RPMI8226 (cell line): Measurements from ENCODE around the gene GCKR.
"Not testable (repeated sequence)": the region's sequence is repeated elsewhere in the genome, so short reads cannot be mapped to it uniquely, and the experiment has no call there.

Experiments
- DNase-seq: peaks from one replicate; pipeline ENCODE4 v3.0.0-alpha.2; 2015

Gene GCKR

DNA sequence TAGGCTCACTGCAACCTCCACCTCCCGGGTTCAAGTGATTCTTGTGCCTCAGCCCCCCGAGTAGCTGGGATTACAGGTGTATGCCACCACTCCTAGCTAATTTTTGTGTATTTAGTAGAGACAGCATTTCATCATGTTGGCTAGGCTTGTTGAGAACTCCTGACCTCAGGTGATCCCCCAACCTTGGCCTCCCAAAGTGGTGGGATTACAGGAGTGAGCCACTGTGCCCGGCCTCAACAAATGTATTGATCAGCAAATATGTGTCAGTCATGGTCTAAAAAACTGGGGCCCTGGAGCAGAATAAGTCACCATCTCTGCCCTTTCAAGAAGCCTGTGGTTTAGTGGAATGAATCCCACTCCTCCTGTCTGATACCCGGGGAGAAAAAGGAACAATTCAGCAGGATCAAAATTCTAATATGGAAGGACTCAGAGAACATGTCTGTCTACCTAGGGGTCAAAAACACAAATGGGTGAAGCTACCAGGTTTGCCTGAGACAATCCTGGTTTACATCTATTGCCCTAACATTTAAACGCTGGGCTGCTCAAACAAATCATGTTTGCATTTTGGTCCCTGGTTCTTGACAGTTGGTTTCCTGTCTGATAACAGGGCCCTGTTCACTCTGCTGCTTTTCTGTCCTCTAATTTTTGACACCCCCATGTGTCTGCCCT lies 21.6 kb downstream of the GCKR start:
- no peak for DNase-seq

DNA sequence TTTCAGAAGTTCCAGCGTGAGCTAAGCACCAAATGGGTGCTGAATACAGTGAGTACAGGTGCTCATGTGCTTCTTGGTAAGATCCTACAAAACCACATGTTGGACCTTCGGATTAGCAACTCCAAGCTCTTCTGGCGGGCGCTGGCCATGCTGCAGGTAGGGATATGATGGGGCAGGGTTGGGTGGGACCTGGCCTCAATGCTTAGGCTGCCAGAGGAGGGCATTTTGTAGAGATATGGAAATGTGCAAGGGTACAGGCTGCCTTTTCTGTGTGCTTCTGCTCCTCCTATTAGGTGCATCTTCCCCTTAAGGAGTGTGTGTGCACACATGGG lies 22.1 kb downstream of the GCKR start:
- DNase-seq, result no peak

DNA sequence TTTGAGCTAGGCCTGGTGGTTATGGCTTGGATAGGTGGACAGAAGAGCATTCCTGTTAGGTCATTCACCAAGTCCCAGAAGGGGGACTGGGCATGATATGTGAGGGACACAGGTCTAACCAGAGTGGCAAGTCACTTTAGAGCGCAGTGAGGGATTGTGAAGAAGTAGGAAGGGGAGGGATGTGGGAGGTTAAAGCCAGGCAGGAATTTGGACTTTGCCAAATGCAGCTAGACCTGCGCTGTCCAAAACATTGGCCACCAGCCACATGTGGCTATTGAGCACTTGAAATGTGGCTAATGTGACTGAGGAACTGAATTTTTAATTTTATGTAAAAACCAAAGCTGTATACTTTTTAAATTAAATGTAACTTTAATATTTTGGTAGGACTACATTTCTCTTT lies 23.7 kb downstream of the GCKR start:
- DNase-seq, result no peak

DNA sequence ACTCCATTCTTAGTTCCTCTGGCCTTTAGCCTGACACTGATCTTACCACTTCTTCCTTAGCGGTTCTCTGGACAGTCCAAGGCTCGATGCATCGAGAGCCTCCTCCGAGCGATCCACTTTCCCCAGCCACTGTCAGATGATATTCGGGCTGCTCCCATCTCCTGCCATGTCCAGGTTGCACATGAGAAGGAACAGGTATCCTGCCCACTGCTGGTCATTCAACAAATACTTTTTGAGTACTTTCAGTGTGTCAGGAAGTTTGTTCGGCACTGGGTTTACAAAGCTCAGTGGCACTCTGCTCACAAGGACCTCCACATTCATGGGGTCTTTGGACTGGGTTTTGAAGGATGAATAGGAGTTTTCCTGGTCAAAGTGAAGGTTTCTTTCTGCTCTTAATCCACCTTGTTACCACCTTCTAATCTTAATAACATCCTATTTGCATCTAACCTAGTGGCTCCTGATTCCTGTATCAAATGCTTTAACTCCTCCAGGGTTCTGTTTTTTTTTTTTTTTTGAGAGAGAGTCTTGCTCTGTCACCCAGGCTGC lies 25.8 kb downstream of the GCKR start:
- DNase-seq, result no peak

DNA sequence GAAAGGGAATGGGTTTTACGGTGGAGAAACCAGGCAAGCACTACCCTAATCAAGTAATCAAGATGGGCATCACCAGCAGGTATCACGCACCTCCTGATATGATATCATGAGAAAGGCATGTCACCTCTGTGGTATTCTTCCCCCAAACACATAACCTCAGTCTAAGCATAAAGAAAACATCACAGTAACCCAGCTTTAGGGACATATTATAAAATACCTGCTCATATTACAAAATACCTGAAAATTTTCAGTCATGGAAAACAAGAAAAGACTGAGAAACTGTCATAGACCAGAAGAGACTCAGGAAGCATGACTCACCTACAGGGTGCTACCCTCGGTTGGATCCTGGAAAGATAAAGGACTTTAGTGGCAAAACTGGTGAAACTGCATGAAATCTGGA lies 30.5 kb downstream of the GCKR start:
- no peak for DNase-seq

DNA sequence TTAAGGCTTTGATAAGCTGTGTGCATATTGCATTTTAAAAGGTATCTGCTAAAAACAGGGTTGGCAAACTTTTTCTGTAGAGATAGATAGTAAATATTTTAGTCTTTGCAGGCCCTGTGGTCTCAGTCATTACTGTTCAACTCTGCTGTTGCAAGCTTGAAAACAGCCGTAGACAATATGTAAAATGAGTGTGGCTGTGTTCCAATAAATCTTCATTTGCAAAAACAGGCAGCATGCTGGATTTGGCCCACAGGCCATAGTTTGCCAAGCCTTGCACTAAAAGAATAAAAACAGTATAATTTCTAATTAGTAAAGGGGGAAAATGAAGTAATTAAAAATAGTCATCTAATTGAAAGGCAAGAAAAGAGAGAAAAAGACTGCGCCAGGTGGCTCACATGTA lies 35.3 kb downstream of the GCKR start:
- no peak for DNase-seq

DNA sequence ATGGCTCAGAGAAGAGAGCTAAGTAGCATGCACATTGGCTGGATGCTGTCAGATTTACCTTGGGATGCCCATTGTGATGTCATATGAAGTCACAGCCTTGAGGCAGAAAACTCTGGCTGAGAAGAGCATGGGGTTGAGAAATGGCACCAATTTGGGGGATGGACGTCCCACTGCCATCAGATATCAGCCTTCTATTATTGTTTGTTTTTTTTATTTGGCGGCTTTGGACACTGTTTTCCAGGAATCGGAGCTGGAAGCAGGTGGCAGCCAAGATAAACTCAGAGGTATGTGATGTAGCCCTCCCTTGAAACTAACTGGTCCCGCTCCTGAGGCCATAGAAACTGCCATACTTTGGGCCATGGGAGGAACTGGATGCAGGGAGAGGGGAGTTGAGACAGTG lies 40.6 kb downstream of the GCKR start:
- no peak for DNase-seq

DNA sequence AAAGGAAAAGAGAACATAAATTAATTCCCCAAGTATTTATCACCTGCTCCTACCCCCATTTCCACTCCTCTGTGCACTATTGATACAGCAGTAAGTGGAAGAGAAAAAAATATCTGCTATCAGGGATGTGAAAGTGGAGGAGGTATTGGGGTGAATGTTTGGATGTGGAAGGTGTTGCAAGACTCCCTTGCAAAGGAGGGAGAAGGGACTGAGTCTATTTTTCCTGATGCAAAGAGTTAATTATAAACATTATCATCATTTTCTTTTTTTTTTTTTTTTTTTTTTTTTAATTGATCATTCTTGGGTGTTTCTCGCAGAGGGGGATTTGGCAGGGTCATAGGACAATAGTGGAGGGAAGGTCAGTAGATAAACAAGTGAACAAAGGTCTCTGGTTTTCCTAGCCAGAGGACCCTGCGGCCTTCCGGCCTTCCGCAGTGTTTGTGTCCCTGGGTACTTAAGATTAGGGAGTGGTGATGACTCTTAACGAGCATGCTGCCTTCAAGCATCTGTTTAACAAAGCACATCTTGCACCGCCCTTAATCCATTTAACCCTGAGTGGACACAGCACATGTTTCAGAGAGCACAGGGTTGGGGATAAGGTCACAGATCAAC lies 42.3 kb downstream of the GCKR start:
- DNase-seq, result not testable (repeated sequence)

DNA sequence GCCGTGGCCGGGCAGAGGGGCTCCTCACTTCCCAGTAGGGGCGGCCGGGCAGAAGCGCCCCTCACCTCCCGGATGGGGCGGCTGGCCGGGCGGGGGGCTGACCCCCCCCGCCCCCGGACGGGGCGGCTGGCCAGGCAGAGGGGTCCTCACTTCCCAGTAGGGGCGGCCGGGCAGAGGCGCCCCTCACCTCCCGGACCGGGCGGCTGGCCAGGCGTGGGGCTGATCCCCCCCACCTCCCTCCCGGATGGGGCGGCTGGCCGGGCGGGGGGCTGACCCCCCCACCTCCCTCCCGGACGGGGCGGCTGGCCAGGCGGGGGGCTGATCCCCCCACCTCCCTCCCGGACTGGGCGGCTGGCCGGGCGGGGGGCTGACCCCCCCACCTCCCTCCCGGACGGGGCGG lies 43.0 kb downstream of the GCKR start:
- not testable (repeated sequence) for DNase-seq

DNA sequence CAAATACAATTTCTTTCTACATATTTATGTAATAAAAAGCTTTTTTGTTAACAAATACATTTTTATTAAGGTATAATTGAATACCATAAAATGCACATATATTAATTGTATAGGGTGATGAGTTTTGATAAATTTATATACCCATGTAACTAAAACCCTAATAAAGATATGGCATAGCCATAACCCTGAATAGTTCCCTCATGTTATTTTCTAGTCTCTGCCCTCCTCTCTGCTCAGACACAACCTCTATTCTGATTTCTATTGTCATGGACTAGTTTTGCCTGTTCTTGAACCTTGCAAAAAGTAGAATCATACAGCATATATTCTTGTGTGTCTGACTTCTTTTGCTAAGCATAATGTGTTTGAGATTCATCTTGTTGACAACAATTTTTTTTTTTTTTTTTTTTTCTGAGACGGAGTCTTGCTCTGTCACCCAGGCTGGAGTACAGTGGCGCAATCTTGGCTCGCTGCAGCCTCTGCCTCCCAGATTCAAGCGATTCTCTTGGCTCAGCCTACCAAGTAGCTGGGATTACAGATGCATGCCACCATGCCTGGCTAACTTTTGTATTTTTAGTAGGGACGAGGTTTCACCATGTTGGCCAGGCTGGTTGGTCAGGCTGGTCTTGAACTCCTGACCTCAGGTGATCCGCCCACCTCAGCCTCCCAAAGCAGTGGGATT lies 47.6 kb downstream of the GCKR start:
- no peak for DNase-seq

DNA sequence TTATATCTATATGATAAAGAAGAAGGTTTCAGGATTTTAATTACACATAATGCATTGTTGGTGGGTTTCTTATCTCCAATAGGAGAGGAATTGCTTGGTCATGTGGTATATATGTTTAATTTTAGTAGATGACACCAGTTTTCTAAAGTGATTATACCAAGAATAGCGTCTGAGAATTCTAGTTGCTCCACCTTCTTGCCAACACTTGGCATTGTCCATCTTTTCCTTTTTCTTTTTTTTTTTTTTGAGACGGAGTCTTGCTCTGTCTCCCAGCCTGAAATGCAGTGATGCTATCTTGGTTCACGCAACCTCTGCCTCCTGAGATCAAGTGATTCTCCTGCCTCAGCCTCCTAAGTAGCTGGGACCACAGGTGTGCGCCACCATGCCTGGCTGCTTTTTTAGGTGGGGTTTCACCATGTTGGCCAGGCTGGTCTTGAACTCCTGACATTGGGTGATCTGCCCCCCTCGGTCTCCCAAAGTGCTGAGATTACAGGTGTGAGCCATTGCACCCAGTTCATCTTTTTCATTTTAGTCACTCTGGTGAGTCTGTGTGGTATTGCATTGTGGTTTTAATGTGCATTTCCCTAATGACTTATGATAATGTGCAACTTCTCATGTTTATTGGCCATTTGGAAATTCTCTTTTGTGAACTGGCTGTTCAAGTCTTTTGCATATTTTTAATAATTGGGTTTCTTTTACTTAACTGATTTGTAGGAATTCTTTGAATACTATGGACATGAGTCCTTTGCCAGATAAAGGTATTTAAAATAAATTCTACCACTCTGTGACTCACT lies 48.9 kb downstream of the GCKR start:
- no peak for DNase-seq

DNA sequence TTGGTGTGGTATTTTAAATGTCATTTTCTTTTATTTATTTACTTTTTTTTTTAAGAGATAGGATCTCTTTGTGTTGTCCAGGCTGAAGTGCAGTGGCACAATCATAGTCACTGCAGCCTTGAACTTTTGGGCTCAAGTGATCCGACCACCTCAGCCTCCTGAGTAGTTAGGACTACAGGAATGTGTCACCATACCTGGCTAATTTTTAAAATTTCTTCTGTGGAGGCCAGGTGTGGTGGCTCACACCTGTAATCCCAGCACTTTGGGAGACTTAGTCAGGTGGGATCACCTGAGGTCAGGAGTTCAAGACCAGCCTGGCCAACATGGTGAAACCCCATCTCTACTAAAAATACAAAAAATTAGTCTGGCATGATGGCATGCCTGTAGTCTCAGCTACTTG lies 52.7 kb downstream of the GCKR start:
- DNase-seq, result no peak

DNA sequence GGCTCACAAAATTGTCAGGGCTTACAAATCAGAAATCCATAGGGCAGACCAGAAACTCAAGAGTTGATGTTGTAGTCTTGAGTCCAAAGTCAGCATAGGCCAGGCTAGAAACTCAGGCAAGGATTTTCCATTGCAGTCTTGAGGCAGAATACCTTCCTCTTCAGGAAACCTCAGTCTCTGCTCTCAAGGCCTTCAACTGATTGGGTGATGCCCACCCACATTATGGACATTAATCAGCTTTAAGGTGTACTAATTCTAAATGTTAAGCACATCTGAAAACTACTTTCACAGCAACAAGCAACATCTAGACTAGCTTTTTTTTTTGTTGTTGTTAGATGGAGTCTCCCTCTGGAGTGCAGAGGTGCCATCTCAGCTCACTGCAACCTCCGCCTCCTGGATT lies 54.9 kb downstream of the GCKR start:
- no peak for DNase-seq

DNA sequence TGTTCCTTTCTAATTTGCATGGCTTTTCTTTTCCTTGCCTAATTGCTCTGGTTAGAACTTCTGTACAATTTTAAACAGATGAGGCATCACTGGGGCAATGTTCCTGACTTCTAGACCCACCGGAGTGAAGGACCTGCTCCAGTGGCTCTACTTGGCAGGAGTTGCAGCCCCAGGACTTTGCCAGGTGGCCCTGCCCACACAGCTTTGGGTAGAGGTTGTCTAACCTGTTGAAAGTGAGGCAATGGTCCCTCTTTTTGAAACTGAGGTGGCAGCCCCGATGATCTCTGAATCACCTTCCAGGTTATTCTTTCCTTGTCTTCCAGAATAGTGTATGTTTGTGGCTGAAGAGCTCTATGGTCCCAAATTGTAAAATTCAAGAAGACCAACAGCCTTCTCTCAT lies 56.3 kb downstream of the GCKR start:
- DNase-seq, result no peak

DNA sequence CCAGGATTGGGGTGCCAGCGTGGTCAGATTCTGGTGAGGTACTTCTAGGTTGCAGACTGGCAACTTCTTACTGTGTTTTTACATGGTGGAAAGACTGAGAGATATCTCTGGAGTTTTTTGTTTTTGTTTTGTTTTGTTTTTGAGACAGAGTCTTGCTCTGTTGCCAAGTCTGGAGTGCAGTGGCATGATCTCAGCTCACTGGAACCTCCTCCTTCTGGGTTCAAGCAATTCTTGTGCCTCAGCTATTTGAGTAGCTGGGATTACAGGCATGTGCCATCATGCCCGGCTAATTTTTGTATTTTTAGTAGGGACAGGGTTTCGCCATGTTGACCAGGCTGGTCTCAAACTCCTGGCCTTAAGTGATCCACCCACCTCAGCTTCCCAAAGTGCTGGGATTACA lies 57.8 kb downstream of the GCKR start:
- not testable (repeated sequence) for DNase-seq

DNA sequence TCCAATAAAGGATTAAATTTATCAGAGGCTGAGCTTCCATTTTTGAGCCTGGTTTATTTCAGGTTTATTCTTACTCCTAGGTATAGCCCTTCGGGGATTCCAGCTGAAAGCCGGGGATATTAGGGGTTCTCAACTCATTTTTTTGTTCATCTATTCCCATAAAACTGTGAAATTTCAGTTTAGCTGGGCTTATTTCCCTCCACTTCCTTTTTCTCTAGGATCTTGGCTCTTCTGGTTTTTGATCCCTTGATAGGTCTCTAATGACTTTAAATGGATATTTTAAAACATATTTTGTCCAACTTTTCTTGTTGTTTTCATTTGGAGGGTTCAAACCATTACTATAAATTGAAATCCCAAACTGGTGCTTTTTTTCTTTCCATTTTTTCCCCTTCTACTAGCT lies 62.6 kb downstream of the GCKR start:
- DNase-seq, result no peak

DNA sequence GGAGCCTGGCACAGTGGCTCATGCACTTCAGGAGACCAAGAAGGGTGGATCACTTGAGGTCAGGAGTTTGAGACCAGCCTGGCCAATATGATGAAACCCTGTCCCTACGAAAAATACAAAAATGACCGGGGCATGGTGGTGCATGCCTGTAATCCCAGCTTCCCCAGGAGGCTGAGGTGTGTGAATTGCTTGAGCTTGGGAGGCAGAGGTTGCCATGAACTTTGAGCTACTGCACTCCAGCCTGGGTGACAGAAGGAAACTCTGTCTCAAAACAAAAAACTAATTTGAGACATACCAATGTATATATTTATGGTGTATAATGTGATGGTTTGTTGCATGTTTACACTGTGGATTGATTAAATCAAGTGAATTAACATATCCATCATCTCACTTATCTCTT lies 64.4 kb downstream of the GCKR start:
- no peak for DNase-seq

DNA sequence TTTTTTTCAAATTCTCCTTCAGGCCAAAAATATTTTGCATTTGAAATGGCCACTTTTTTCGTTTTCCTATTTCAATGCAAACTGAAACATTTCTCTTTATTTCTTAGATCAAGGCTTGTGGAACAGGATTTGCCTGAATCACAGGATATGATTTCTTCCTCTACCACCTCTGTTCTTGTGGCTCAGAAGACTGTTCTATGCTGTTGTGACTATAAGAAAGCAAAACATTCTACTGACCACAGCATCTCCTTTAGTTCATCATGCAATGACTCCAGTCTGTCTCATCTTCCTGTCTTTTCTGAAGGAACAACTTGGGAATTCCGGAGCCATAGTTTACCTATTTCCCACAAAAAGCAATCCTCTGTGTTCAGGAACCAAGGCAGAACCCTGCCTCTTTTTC lies 70.0 kb downstream of the GCKR start:
- no peak for DNase-seq

DNA sequence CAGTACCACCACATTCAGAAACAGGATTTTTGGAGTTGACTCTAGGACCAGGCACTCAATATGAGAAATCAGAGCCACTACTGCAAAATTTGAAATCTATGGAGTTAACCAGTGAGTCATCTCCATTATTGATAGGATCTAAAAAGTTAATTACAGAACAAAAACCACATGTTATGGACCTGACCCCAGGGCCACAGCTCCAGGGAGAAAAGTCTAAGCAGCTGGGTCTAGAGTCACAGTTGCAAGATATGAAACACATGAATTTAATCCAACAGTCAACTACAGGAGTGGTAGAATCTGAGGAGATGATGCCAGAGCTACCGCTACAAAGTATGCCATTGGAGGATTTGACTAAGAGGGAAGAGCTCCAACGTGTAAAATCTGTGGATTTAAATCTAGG lies 72.8 kb downstream of the GCKR start:
- DNase-seq, result no peak

DNA sequence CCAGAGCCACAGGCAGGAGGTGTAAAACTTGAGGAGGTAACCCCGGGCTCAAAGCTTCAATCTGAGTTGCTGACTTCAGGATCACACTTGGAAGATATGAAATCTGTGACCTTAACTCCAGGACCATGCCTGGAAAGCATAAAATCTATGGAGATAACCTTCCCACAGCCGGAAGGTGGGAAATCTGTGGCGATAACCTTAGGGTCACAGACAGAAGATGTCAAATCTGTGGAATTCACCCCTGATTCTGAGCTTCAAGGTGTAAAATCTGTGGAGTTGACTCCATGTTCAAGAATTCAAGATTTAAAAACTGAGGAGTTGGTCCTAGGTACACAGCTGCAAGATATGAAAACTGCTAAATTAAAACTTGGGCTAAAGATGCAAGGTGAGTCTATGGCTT lies 74.6 kb downstream of the GCKR start:
- no peak for DNase-seq

DNA sequence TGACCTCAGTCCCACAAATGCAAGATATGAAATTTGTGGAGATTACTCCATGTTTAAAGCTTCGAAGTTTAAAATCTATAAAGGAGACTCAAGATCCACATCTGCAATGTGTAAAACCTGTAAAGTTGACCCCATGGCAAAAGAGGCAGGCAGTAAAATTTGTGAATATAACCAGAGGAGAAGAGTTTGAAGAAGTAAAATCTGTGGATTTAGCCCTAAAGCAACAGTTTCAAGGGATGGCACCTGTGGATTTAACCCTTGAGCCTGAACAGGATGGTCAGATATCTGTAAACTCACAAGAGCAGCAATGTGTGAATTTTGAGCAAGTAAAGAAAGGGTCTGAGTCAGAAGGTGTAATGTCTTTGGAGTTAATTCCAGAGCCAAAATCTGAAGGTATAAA lies 75.0 kb downstream of the GCKR start:
- no peak for DNase-seq

DNA sequence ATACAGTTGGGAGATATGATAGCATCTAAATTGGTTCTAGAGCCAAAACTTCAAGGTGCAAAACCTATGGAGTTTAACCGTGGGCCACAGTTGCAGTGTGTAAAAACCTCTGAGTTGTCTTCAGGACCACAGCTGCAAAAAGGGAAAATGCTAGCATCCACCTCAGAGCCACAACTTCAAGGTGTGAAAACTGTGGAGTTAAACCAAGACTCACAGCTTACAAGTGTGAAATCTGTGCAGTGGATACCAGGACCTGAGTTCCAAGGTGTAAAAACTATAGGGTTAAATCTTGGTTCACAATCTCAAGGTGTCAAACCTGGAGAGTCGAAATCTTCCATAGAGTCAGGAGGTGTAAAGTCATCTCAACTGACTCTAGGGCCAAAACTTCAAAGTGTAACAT lies 75.8 kb downstream of the GCKR start:
- DNase-seq, result no peak

DNA sequence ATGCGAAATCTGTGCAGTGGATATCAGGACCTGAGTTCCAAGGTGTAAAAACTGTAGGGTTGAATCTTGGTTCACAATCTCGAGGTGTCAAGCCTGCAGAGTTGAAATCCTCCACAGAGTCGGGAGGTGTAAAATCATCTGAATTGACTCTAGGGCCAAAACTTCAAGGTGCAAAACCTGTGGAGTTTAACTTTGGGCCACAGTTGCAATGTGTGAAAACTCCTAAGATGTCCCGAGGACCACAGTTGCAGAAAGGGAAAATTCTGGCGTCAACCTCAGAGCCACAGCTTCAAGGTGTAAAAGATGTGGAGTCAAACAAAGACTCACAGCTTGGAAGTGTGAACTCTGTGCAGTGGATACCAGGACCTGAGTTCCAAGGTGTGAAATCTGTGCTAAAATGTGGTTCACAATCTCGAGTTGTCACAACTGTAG lies 76.4 kb downstream of the GCKR start:
- no peak for DNase-seq
